H9 (cell line): ENCODE measurements around the gene OR6Q1. TPM values are rescaled to one million over a fixed set of nuclear protein-coding genes. Genes with fewer than 3 reads are reported as not detected.

Experiments used
- DNase-seq: peaks from one replicate; pipeline ENCODE4 v3.0.0-alpha.2; 2017
- H2AFZ ChIP-seq: one replicate; pipeline ENCODE4 v1.6.1; 2013; ENCODE audit warnings: mild to moderate bottlenecking, low read length, control low read depth, moderate library complexity
- H2AK5ac ChIP-seq: 2 replicates; pipeline ENCODE4 v1.6.1; 2013; ENCODE audit warnings: low read length, control low read depth, mixed read lengths; ENCODE audit not compliant: insufficient read length
- H2BK120ac ChIP-seq: one replicate; pipeline ENCODE4 v1.6.1; 2013; ENCODE audit warnings: low read depth, mild to moderate bottlenecking, low read length, control low read depth, inconsistent platforms; ENCODE audit not compliant: poor library complexity, severe bottlenecking
- H2BK12ac ChIP-seq: 2 replicates; pipeline ENCODE4 v1.6.1; 2013; ENCODE audit warnings: low read length, control low read depth, mixed read lengths, low read depth; ENCODE audit not compliant: insufficient read length
- H2BK15ac ChIP-seq: 2 replicates; pipeline ENCODE4 v1.6.1; 2013; ENCODE audit warnings: low read depth, low read length, control low read depth
- H2BK20ac ChIP-seq: one replicate; pipeline ENCODE4 v1.6.1; 2013; ENCODE audit warnings: low read depth, mild to moderate bottlenecking, low read length, control low read depth, inconsistent platforms; ENCODE audit not compliant: poor library complexity, severe bottlenecking
- H2BK5ac ChIP-seq: 2 replicates; pipeline ENCODE4 v1.6.1; 2013; ENCODE audit warnings: low read length, control low read depth, mixed read lengths; ENCODE audit not compliant: insufficient read length
- H3K14ac ChIP-seq: 2 replicates; pipeline ENCODE4 v1.6.1; 2013; ENCODE audit warnings: low read length, control low read depth; ENCODE audit not compliant: insufficient read depth
- H3K18ac ChIP-seq: 2 replicates; pipeline ENCODE4 v1.6.1; 2013; ENCODE audit warnings: low read depth, mild to moderate bottlenecking, mixed read lengths, low read length, control low read depth; ENCODE audit not compliant: insufficient read length
- H3K23ac ChIP-seq: 2 replicates; pipeline ENCODE4 v1.6.1; 2013; ENCODE audit warnings: low read length, control low read depth, mixed read lengths, low read depth; ENCODE audit not compliant: insufficient read length
- H3K23me2 ChIP-seq: 2 replicates; pipeline ENCODE4 v1.6.1; 2013; ENCODE audit warnings: low read depth, mild to moderate bottlenecking, mixed read lengths, low read length, control low read depth; ENCODE audit not compliant: insufficient read length, poor library complexity, severe bottlenecking
- H3K27ac ChIP-seq: 2 replicates; pipeline ENCODE4 v1.5.1; 2013; ENCODE audit warnings: low read length, control low read depth, mixed read lengths, low read depth; ENCODE audit not compliant: insufficient read length
- H3K27me3 ChIP-seq: 2 replicates; pipeline ENCODE4 v1.6.1; 2013; ENCODE audit warnings: low read length, control low read depth, inconsistent platforms; ENCODE audit not compliant: insufficient read depth
- H3K4ac ChIP-seq: 2 replicates; pipeline ENCODE4 v1.6.1; 2013; ENCODE audit warnings: low read depth, mild to moderate bottlenecking, control low read depth, inconsistent platforms, low read length, moderate library complexity
- H3K4me1 ChIP-seq: 2 replicates; pipeline ENCODE4 v1.6.1; 2013; ENCODE audit warnings: low read length, control low read depth, inconsistent platforms; ENCODE audit not compliant: insufficient read depth
- H3K4me2 ChIP-seq: 2 replicates; pipeline ENCODE4 v1.6.1; 2013; ENCODE audit warnings: low read length, control low read depth, mixed read lengths; ENCODE audit not compliant: insufficient read length, insufficient read depth
- H3K56ac ChIP-seq: 2 replicates; pipeline ENCODE4 v1.6.1; 2013; ENCODE audit warnings: low read depth, mild to moderate bottlenecking, mixed read lengths, low read length, control low read depth; ENCODE audit not compliant: insufficient read length
- H3K79me1 ChIP-seq: 2 replicates; pipeline ENCODE4 v1.6.1; 2013; ENCODE audit warnings: low read depth, mild to moderate bottlenecking, moderate library complexity, low read length, control low read depth, inconsistent platforms; ENCODE audit not compliant: insufficient read depth, poor library complexity, severe bottlenecking
- H3K79me2 ChIP-seq: 2 replicates; pipeline ENCODE4 v1.6.1; 2013; ENCODE audit warnings: low read length, control low read depth, inconsistent platforms; ENCODE audit not compliant: insufficient read depth
- H3K9ac ChIP-seq: 2 replicates; pipeline ENCODE4 v1.6.1; 2013; ENCODE audit warnings: low read length, control low read depth, mixed read lengths; ENCODE audit not compliant: insufficient read length; ENCODE audit errors: extremely low read depth
- H3K9me3 ChIP-seq: one replicate; pipeline ENCODE4 v1.6.1; 2013; ENCODE audit warnings: low read depth, low read length, inconsistent platforms; ENCODE audit not compliant: control insufficient read depth
- H3T11ph ChIP-seq: one replicate; pipeline ENCODE4 v1.6.1; 2013; ENCODE audit warnings: mild to moderate bottlenecking, low read length, control low read depth, inconsistent platforms
- H4K20me1 ChIP-seq: one replicate; pipeline ENCODE4 v1.6.1; 2013; ENCODE audit not compliant: control insufficient read depth, insufficient read length, insufficient read depth
- H4K5ac ChIP-seq: 2 replicates; pipeline ENCODE4 v1.6.1; 2013; ENCODE audit warnings: low read depth, mild to moderate bottlenecking, mixed read lengths, low read length, control low read depth; ENCODE audit not compliant: insufficient read length
- H4K8ac ChIP-seq: replicated peaks from 2 replicates; pipeline ENCODE4 v1.6.1; 2013; ENCODE audit warnings: low read length, control low read depth, mixed read lengths, low read depth; ENCODE audit not compliant: insufficient read length
- H4K91ac ChIP-seq: 2 replicates; pipeline ENCODE4 v1.6.1; 2013; ENCODE audit warnings: low read depth, mild to moderate bottlenecking, moderate library complexity, mixed read lengths, low read length, control low read depth; ENCODE audit not compliant: insufficient read length
- H3K27ac Mint-ChIP-seq, 3 experiments: 2 replicates in 2 of 3; 3 replicates in 1 of 3; pipeline ENCODE4 v1.8.0; 2020 to 2021; ENCODE audit warnings: mixed read lengths in 3 of 3, mild to moderate bottlenecking in 1 of 3, moderate library complexity in 1 of 3
- H3K27me3 Mint-ChIP-seq: 2 replicates; pipeline ENCODE4 v1.8.0; 2021; ENCODE audit warnings: low read depth, mild to moderate bottlenecking, moderate library complexity, mixed read lengths
- H3K36me3 Mint-ChIP-seq, 3 experiments: 2 replicates in 2 of 3; 3 replicates in 1 of 3; pipeline ENCODE4 v1.8.0; 2020 to 2021; ENCODE audit warnings: low read depth in 3 of 3, mixed read lengths in 3 of 3; ENCODE audit not compliant: insufficient read depth in 1 of 3
- H3K4me1 Mint-ChIP-seq, 2 experiments: 2 replicates each; pipeline ENCODE4 v1.8.0; 2020; ENCODE audit warnings: mixed read lengths in 2 of 2
- H3K4me3 Mint-ChIP-seq, 2 experiments: 2 replicates in 1 of 2; 3 replicates in 1 of 2; pipeline ENCODE4 v1.8.0; 2020 to 2021; ENCODE audit warnings: mild to moderate bottlenecking in 2 of 2, mixed read lengths in 2 of 2, moderate library complexity in 1 of 2
- H3K9me3 Mint-ChIP-seq, 2 experiments: 2 replicates in 1 of 2; 3 replicates in 1 of 2; pipeline ENCODE4 v1.8.0; 2020; ENCODE audit warnings: mild to moderate bottlenecking in 2 of 2, mixed read lengths in 2 of 2, moderate library complexity in 1 of 2
- CTCF ChIP-seq: fragments of 200-600 bp; sonication (generic); conservative IDR thresholded peaks from 3 replicates; pipeline ENCODE4 v1.8.0; 2021; ENCODE audit warnings: antibody characterized with exemption, mild to moderate bottlenecking
- WGBS: extraction: QIAGEN DNeasy Blood & Tissue Kit; methylation state at CpG from one replicate; pipeline ENCODE4 v1.1.7; 2013; ENCODE audit warnings: missing lambda C conversion rate, low lambda C conversion rate, mixed read lengths; ENCODE audit not compliant: insufficient read length; ENCODE audit errors: extremely low coverage; 5-methylcytosine and 5-hydroxymethylcytosine counted together
- total RNA-seq: library from RNA; stranded (reverse); gene quantifications from 2 replicates; pipeline ENCODE4 v1.2.1, GENCODE V29; 2021

The OR6Q1 gene
- total RNA-seq, 1 experiment from 2014 or later: not detected

- Histone ChIP-seq H2BK5ac (no peak overlapping the region), H4K8ac (no peak overlapping the region), H4K20me1 (no peaks in the 10 kb centered on the region), H3K4ac (no peak overlapping the region), H4K91ac (no peak overlapping the region), H3T11ph (no peak overlapping the region), H4K5ac (no peak overlapping the region), H3K27ac (no peak overlapping the region), H3K23ac (no peak overlapping the region), H3K56ac (no peak overlapping the region), H3K27me3 (no peaks in the 10 kb centered on the region), H2AFZ (no peak overlapping the region), H3K9ac (no peak overlapping the region), H3K4me2 (no peak overlapping the region), H3K9me3 (no peaks in the 10 kb centered on the region), H2BK120ac (no peak overlapping the region), H3K23me2 (no peaks in the 10 kb centered on the region), H3K79me2 (no peaks in the 10 kb centered on the region), H3K4me1 (no peaks in the 10 kb centered on the region), H3K14ac (no peak overlapping the region), H2BK15ac (no peak overlapping the region), H3K18ac (no peak overlapping the region), H2AK5ac (no peak overlapping the region), H2BK20ac (no peak overlapping the region), H3K79me1 (no peaks in the 10 kb centered on the region), H2BK12ac (no peak overlapping the region)
- WGBS: no CpG with 5 or more reads among the region's 6 CpGs
- H3K9me3 Mint-ChIP-seq: no peaks in the 10 kb centered on the region; a peak in 1 of 5 replicates
- DNase-seq: no peak
- no peaks in the 10 kb centered on the region for H3K27me3 Mint-ChIP-seq
- TF ChIP-seq CTCF: peak; percentile 50
- peaks cover 14% of the 10 kb centered on the region in 2 experiments for H3K4me1 Mint-ChIP-seq
- no peaks in the 10 kb centered on the region for H3K36me3 Mint-ChIP-seq
- H3K4me3 Mint-ChIP-seq: no peak overlapping the region
- no peak overlapping the region for H3K27ac Mint-ChIP-seq
Observed at GRCh38 chr11:58068655-58069054, 37.9 kb downstream of the OR6Q1 start.
